H9 (cell line): Measurements from ENCODE around the gene HS6ST3. TPM values are rescaled to one million over a fixed set of nuclear protein-coding genes. Genes with fewer than 3 reads are reported as not detected.

Source experiments
- DNase-seq: peaks from one replicate; pipeline ENCODE4 v3.0.0-alpha.2; 2017
- H2AFZ ChIP-seq: one replicate; pipeline ENCODE4 v1.6.1; 2013; ENCODE audit warnings: mild to moderate bottlenecking, low read length, control low read depth, moderate library complexity
- H2AK5ac ChIP-seq: 2 replicates; pipeline ENCODE4 v1.6.1; 2013; ENCODE audit warnings: low read length, control low read depth, mixed read lengths; ENCODE audit not compliant: insufficient read length
- H2BK120ac ChIP-seq: one replicate; pipeline ENCODE4 v1.6.1; 2013; ENCODE audit warnings: low read depth, mild to moderate bottlenecking, low read length, control low read depth, inconsistent platforms; ENCODE audit not compliant: poor library complexity, severe bottlenecking
- H2BK12ac ChIP-seq: 2 replicates; pipeline ENCODE4 v1.6.1; 2013; ENCODE audit warnings: low read length, control low read depth, mixed read lengths, low read depth; ENCODE audit not compliant: insufficient read length
- H2BK15ac ChIP-seq: 2 replicates; pipeline ENCODE4 v1.6.1; 2013; ENCODE audit warnings: low read depth, low read length, control low read depth
- H2BK20ac ChIP-seq: one replicate; pipeline ENCODE4 v1.6.1; 2013; ENCODE audit warnings: low read depth, mild to moderate bottlenecking, low read length, control low read depth, inconsistent platforms; ENCODE audit not compliant: poor library complexity, severe bottlenecking
- H2BK5ac ChIP-seq: 2 replicates; pipeline ENCODE4 v1.6.1; 2013; ENCODE audit warnings: low read length, control low read depth, mixed read lengths; ENCODE audit not compliant: insufficient read length
- H3K14ac ChIP-seq: 2 replicates; pipeline ENCODE4 v1.6.1; 2013; ENCODE audit warnings: low read length, control low read depth; ENCODE audit not compliant: insufficient read depth
- H3K18ac ChIP-seq: 2 replicates; pipeline ENCODE4 v1.6.1; 2013; ENCODE audit warnings: low read depth, mild to moderate bottlenecking, mixed read lengths, low read length, control low read depth; ENCODE audit not compliant: insufficient read length
- H3K23ac ChIP-seq: 2 replicates; pipeline ENCODE4 v1.6.1; 2013; ENCODE audit warnings: low read length, control low read depth, mixed read lengths, low read depth; ENCODE audit not compliant: insufficient read length
- H3K23me2 ChIP-seq: 2 replicates; pipeline ENCODE4 v1.6.1; 2013; ENCODE audit warnings: low read depth, mild to moderate bottlenecking, mixed read lengths, low read length, control low read depth; ENCODE audit not compliant: insufficient read length, poor library complexity, severe bottlenecking
- H3K27ac ChIP-seq: 2 replicates; pipeline ENCODE4 v1.5.1; 2013; ENCODE audit warnings: low read length, control low read depth, mixed read lengths, low read depth; ENCODE audit not compliant: insufficient read length
- H3K27me3 ChIP-seq: 2 replicates; pipeline ENCODE4 v1.6.1; 2013; ENCODE audit warnings: low read length, control low read depth, inconsistent platforms; ENCODE audit not compliant: insufficient read depth
- H3K4ac ChIP-seq: 2 replicates; pipeline ENCODE4 v1.6.1; 2013; ENCODE audit warnings: low read depth, mild to moderate bottlenecking, control low read depth, inconsistent platforms, low read length, moderate library complexity
- H3K4me1 ChIP-seq: 2 replicates; pipeline ENCODE4 v1.6.1; 2013; ENCODE audit warnings: low read length, control low read depth, inconsistent platforms; ENCODE audit not compliant: insufficient read depth
- H3K4me2 ChIP-seq: 2 replicates; pipeline ENCODE4 v1.6.1; 2013; ENCODE audit warnings: low read length, control low read depth, mixed read lengths; ENCODE audit not compliant: insufficient read length, insufficient read depth
- H3K56ac ChIP-seq: 2 replicates; pipeline ENCODE4 v1.6.1; 2013; ENCODE audit warnings: low read depth, mild to moderate bottlenecking, mixed read lengths, low read length, control low read depth; ENCODE audit not compliant: insufficient read length
- H3K79me1 ChIP-seq: 2 replicates; pipeline ENCODE4 v1.6.1; 2013; ENCODE audit warnings: low read depth, mild to moderate bottlenecking, moderate library complexity, low read length, control low read depth, inconsistent platforms; ENCODE audit not compliant: insufficient read depth, poor library complexity, severe bottlenecking
- H3K79me2 ChIP-seq: 2 replicates; pipeline ENCODE4 v1.6.1; 2013; ENCODE audit warnings: low read length, control low read depth, inconsistent platforms; ENCODE audit not compliant: insufficient read depth
- H3K9ac ChIP-seq: 2 replicates; pipeline ENCODE4 v1.6.1; 2013; ENCODE audit warnings: low read length, control low read depth, mixed read lengths; ENCODE audit not compliant: insufficient read length; ENCODE audit errors: extremely low read depth
- H3K9me3 ChIP-seq: one replicate; pipeline ENCODE4 v1.6.1; 2013; ENCODE audit warnings: low read depth, low read length, inconsistent platforms; ENCODE audit not compliant: control insufficient read depth
- H3T11ph ChIP-seq: one replicate; pipeline ENCODE4 v1.6.1; 2013; ENCODE audit warnings: mild to moderate bottlenecking, low read length, control low read depth, inconsistent platforms
- H4K20me1 ChIP-seq: one replicate; pipeline ENCODE4 v1.6.1; 2013; ENCODE audit not compliant: control insufficient read depth, insufficient read length, insufficient read depth
- H4K5ac ChIP-seq: 2 replicates; pipeline ENCODE4 v1.6.1; 2013; ENCODE audit warnings: low read depth, mild to moderate bottlenecking, mixed read lengths, low read length, control low read depth; ENCODE audit not compliant: insufficient read length
- H4K8ac ChIP-seq: replicated peaks from 2 replicates; pipeline ENCODE4 v1.6.1; 2013; ENCODE audit warnings: low read length, control low read depth, mixed read lengths, low read depth; ENCODE audit not compliant: insufficient read length
- H4K91ac ChIP-seq: 2 replicates; pipeline ENCODE4 v1.6.1; 2013; ENCODE audit warnings: low read depth, mild to moderate bottlenecking, moderate library complexity, mixed read lengths, low read length, control low read depth; ENCODE audit not compliant: insufficient read length
- H3K27ac Mint-ChIP-seq, 3 experiments: 2 replicates in 2 of 3; 3 replicates in 1 of 3; pipeline ENCODE4 v1.8.0; 2020 to 2021; ENCODE audit warnings: mixed read lengths in 3 of 3, mild to moderate bottlenecking in 1 of 3, moderate library complexity in 1 of 3
- H3K27me3 Mint-ChIP-seq: 2 replicates; pipeline ENCODE4 v1.8.0; 2021; ENCODE audit warnings: low read depth, mild to moderate bottlenecking, moderate library complexity, mixed read lengths
- H3K36me3 Mint-ChIP-seq, 3 experiments: 2 replicates in 2 of 3; 3 replicates in 1 of 3; pipeline ENCODE4 v1.8.0; 2020 to 2021; ENCODE audit warnings: low read depth in 3 of 3, mixed read lengths in 3 of 3; ENCODE audit not compliant: insufficient read depth in 1 of 3
- H3K4me1 Mint-ChIP-seq, 2 experiments: 2 replicates each; pipeline ENCODE4 v1.8.0; 2020; ENCODE audit warnings: mixed read lengths in 2 of 2
- H3K4me3 Mint-ChIP-seq, 2 experiments: 2 replicates in 1 of 2; 3 replicates in 1 of 2; pipeline ENCODE4 v1.8.0; 2020 to 2021; ENCODE audit warnings: mild to moderate bottlenecking in 2 of 2, mixed read lengths in 2 of 2, moderate library complexity in 1 of 2
- H3K9me3 Mint-ChIP-seq, 2 experiments: 2 replicates in 1 of 2; 3 replicates in 1 of 2; pipeline ENCODE4 v1.8.0; 2020; ENCODE audit warnings: mild to moderate bottlenecking in 2 of 2, mixed read lengths in 2 of 2, moderate library complexity in 1 of 2
- WGBS: extraction: QIAGEN DNeasy Blood & Tissue Kit; methylation state at CpG from one replicate; pipeline ENCODE4 v1.1.7; 2013; ENCODE audit warnings: missing lambda C conversion rate, low lambda C conversion rate, mixed read lengths; ENCODE audit not compliant: insufficient read length; ENCODE audit errors: extremely low coverage; 5-methylcytosine and 5-hydroxymethylcytosine counted together
- total RNA-seq: library from RNA; stranded (reverse); gene quantifications from 2 replicates; pipeline ENCODE4 v1.2.1, GENCODE V29; 2021
- TF ChIP-seq, protein P1 (sequence below): fragments of 200-600 bp; sonication (generic); conservative IDR thresholded peaks from 3 replicates; pipeline ENCODE4 v1.8.0; 2021; ENCODE audit warnings: antibody characterized with exemption, mild to moderate bottlenecking

The HS6ST3 gene
- total RNA-seq, 1 experiment from 2014 or later = 0.44 TPM

GRCh38 chr13:96179309-96179708, 89.4 kb downstream of the HS6ST3 start:
- Histone ChIP-seq H4K91ac (no peak overlapping the region), H2BK120ac (no peak overlapping the region), H3K56ac (no peak overlapping the region), H3K18ac (no peak overlapping the region), H2AK5ac (no peak overlapping the region), H2BK12ac (no peak overlapping the region), H3K23ac (no peak overlapping the region), H3K79me1 (no peaks in the 10 kb centered on the region), H3K14ac (no peak overlapping the region), H3K79me2 (no peaks in the 10 kb centered on the region), H3K9ac (no peak overlapping the region), H2BK5ac (no peak overlapping the region), H4K8ac (no peak overlapping the region), H3K4ac (no peak overlapping the region), H2BK15ac (no peak overlapping the region), H3T11ph (no peak overlapping the region), H2AFZ (no peak overlapping the region), H3K9me3 (no peaks in the 10 kb centered on the region), H3K23me2 (no peaks in the 10 kb centered on the region), H3K27ac (no peak overlapping the region), H3K4me2 (no peak overlapping the region), H3K4me1 (no peaks in the 10 kb centered on the region), H3K27me3 (no peaks in the 10 kb centered on the region), H4K5ac (no peak overlapping the region), H4K20me1 (no peaks in the 10 kb centered on the region), H2BK20ac (no peak overlapping the region)
- no peak overlapping the region for H3K27ac Mint-ChIP-seq
- H3K27me3 Mint-ChIP-seq = no peaks in the 10 kb centered on the region
- H3K36me3 Mint-ChIP-seq = no peaks in the 10 kb centered on the region
- WGBS = no CpG with 5 or more reads among the region's 5 CpGs
- no peak for DNase-seq
- H3K9me3 Mint-ChIP-seq = no peaks in the 10 kb centered on the region
- TF ChIP-seq, protein P1, sequence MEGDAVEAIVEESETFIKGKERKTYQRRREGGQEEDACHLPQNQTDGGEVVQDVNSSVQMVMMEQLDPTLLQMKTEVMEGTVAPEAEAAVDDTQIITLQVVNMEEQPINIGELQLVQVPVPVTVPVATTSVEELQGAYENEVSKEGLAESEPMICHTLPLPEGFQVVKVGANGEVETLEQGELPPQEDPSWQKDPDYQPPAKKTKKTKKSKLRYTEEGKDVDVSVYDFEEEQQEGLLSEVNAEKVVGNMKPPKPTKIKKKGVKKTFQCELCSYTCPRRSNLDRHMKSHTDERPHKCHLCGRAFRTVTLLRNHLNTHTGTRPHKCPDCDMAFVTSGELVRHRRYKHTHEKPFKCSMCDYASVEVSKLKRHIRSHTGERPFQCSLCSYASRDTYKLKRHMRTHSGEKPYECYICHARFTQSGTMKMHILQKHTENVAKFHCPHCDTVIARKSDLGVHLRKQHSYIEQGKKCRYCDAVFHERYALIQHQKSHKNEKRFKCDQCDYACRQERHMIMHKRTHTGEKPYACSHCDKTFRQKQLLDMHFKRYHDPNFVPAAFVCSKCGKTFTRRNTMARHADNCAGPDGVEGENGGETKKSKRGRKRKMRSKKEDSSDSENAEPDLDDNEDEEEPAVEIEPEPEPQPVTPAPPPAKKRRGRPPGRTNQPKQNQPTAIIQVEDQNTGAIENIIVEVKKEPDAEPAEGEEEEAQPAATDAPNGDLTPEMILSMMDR = no peak
- H3K4me1 Mint-ChIP-seq = no peaks in the 10 kb centered on the region
- H3K4me3 Mint-ChIP-seq = no peak overlapping the region
